ENCODE results near the gene RNU1-3.
"Not testable (repeated sequence)": the region's sequence is repeated elsewhere in the genome, so short reads cannot be mapped to it uniquely, and the experiment has no call there.

Gene RNU1-3

GRCh38 chr1:16693449-16694307 is 26.9 kb upstream of the RNU1-3 start:
- not testable (repeated sequence) for DNase-seq

- not testable (repeated sequence) for DNase-seq
Observed at GRCh38 chr1:16692717-16693448, 26.1 kb upstream of the RNU1-3 start.

DNA sequence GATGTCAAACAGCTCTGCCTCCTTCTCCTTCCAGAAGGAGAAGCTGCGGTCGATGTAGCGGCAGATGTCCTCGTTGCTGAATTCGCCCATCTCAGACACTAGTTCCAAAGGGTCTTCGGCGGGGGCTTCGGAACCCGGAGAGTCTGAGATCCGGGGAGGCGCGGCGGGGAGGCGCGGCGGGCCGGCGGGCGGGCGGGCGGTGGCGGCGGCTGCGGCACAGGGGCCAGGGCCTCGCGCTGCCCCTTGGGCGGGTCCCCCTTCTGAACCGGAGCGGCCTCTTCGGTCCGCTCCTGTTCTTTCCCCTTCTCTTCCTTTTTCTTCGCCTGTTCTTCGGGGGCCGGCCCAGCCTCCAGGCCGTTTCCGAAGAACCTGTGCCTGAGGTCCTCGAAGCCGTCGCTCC is 25.5 kb upstream of the RNU1-3 start:
- DNase-seq: not testable (repeated sequence)

DNA sequence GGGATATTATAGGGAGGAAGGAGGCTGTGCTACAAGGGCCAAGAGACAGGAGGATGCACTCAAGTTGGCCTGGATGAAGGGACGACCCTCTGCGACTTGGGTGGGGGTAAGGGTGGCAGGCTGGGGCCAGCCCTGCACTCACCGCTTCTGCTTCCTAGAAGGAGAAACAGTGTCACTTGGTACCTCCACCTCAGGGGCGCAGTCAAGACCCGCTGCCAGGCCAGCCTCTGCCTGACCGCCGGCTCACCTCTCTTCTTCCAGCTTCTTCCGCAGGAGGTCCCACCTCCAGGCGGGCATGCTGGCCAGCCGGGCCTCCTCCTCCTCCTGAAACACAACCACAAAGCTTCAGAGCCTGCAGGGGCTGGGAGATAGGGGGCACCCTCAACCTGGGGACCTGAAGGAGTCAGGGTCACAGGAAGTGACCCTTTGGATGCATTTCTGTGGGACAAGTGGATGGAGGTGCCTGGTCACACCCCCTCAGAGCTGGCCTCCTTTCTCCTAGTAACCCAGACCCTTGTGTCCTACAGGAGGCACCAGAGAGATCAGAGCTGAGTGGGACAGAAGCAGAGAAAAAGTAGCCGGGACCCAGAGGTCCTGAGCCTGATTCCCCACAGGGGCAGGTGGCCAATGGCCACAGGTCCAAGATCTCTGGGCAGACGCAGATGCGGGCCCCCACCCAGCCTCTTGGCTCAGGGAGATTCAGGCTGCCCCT is 24.4 kb upstream of the RNU1-3 start:
- DNase-seq: not testable (repeated sequence)

- not testable (repeated sequence) for DNase-seq
Observed at GRCh38 chr1:16687132-16687800, 20.5 kb upstream of the RNU1-3 start.

GRCh38 chr1:16685445-16686371 is 19.0 kb upstream of the RNU1-3 start:
- not testable (repeated sequence) for DNase-seq

- DNase-seq: not testable (repeated sequence)
Observed at GRCh38 chr1:16684738-16685337, 18.1 kb upstream of the RNU1-3 start.

DNA sequence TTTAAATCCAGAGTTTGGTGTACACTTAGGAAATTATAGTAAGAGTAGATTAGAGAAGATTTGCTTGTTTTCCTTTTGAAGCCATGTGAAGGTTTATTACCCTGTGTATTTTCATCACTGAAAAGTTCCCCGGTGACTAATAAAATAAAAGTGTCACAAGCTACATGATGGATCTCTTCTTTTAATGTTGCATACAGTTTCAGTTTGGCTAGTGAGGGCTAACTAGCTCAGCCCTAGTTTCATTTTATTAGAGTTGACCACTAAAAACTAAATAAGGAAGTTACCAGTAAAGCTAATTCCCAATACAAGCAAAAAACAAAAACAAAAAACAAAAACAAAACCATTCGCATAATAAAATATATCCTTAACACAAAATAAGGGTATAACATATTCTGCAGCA is 17.4 kb upstream of the RNU1-3 start:
- DNase-seq: not testable (repeated sequence)

DNA sequence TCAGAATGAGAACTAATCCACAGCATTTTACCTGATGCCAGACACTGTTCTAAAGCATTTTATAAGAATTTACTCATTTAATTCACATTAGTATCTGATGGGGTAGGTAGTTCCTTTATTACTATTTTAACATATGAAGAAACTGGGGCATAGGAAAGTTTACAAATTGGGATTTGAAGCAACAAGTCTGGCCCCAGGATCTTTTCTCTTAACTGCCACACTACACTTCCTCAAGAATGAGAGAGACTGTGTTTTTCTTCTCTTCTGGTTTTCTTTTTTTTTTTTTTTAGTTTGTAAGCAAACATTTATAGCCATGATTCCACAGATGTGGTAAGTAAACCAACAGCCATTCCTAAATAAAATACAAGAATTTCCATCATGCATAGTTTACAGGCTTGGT is 16.1 kb upstream of the RNU1-3 start:
- DNase-seq: not testable (repeated sequence)

- not testable (repeated sequence) for DNase-seq
Observed at GRCh38 chr1:16680366-16680765, 13.6 kb upstream of the RNU1-3 start.

DNA sequence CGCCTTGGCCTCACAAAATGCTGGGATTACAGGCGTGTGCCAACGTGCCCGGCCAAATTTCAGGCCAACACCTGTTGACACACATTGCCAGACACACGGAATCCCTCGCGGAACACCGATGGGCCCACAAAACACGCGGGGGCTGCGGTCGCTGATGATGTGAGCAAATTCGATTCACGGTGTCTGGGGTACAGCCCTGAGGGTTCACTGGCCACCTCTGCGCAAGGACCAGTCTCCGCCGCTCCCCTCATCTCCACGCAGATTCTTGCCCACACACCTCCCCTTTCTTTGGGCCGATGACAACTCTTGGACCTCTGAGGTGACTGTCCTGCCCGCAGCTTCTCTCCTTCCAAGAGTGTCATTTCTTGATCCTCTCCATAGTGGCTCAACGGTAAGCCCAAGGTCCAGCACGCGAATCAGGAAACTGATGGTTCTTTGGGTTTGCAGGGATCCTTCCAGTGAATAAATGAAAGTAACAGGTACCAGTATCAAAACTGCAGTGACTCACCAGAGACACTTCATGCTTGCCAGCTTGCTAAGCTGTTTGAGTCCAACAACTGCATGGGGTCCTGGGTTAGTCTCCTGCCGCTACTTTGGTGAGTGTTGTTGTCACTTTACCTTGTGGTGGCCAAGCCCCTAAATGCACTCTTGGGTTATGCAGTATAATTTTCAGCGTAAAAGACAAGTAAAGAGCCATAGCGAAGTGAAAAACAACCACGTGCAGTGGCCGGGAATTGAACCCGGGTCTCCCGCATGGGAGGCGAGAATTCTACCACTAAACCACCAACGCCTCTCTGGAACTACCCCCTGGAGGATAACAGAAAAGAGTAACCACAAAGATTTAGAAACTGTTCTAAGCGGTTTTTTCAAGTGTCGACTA is 11.0 kb upstream of the RNU1-3 start:
- no peak for DNase-seq

GRCh38 chr1:16676661-16677523 is 10.1 kb upstream of the RNU1-3 start:
- DNase-seq: not testable (repeated sequence)

GRCh38 chr1:16675118-16675510 is 8.4 kb upstream of the RNU1-3 start:
- DNase-seq: not testable (repeated sequence)

- DNase-seq: not testable (repeated sequence)
Observed at GRCh38 chr1:16673976-16674375, 7.2 kb upstream of the RNU1-3 start.

DNA sequence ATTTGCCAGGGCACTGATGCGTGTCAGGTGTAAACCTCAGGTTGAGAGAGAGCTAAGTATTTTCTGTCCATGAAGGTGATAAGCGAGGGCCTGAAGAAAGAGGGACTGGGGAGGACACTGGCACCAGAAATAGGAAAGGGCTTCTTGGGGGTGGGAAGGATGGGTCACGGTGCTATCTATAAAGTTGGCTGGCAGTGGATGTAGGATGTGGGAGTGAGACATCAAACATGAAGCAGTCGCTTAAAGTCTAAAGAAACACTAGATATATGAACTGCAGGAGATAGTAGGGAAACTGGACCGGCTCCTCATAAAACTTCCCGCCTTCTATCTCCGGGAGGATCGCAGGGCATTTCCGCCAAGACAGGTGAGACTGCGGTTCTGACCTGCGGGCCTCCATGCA is 912 bp downstream of the RNU1-3 start:
- not testable (repeated sequence) for DNase-seq

DNA sequence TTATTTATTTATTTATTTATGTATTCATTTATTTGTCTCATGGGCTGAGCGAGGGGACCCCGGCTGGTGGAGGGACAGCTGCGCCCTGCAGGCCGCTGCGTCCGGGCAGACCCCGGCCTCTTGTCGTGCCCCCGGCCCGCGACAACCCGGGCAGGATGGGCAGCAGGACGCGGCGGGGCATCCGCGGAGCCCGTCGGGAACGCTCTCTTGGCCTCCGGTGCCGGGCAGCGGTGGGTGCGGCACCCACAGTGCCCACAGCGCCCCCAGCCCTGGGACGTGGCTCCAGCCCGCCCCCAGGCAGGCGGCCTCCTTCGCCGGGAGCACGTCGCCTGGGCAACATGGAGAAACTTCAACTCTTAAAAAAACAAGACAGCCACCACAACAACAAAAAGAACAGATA is 8.5 kb downstream of the RNU1-3 start:
- DNase-seq: not testable (repeated sequence)

- DNase-seq: not testable (repeated sequence)
Observed at GRCh38 chr1:16656981-16657683, 9.6 kb downstream of the RNU1-3 start.

- not testable (repeated sequence) for DNase-seq
Observed at GRCh38 chr1:16656574-16656973, 10.2 kb downstream of the RNU1-3 start.
